Peyer's patch (tissue), 4 donors: Measurements from ENCODE around the gene DENND4B. TPM values are rescaled to one million over a fixed set of nuclear protein-coding genes. Genes with fewer than 3 reads are reported as not detected.
"Not testable (repeated sequence)": the region's sequence is repeated elsewhere in the genome, so short reads cannot be mapped to it uniquely, and the experiment has no call there.

Experiments
- DNase-seq, 3 donors: peaks; one replicate each; pipeline ENCODE4 v3.0.0-alpha.2; 2017 to 2019
- H3K27ac ChIP-seq, 4 donors: fragments of 200-600 bp; sonication (generic); one replicate each; pipeline ENCODE4 v1.5.1; 2016 to 2019
- H3K27me3 ChIP-seq, 2 donors: fragments of 200-600 bp; sonication (generic); one replicate each; pipeline ENCODE4 v1.5.1; 2019
- H3K36me3 ChIP-seq, 3 donors: fragments of 200-600 bp; sonication (generic); one replicate each; pipeline ENCODE4 v1.5.1; 2016 to 2019
- H3K4me1 ChIP-seq, 4 donors: fragments of 200-600 bp; sonication (generic); one replicate each; pipeline ENCODE4 v1.5.1; 2016 to 2019
- H3K4me3 ChIP-seq, 4 donors: fragments of 200-600 bp; sonication (generic); 1 replicate in 3 of 4; 2 replicates in 1 of 4; pipeline ENCODE4 v1.5.1; 2016 to 2019; ENCODE audit warnings: mild to moderate bottlenecking in 1 of 4
- H3K9me3 ChIP-seq, 4 donors: fragments of 200-600 bp; sonication (generic); one replicate each; pipeline ENCODE4 v1.5.1; 2016 to 2019; ENCODE audit warnings: mild to moderate bottlenecking in 1 of 4
- POLR2A ChIP-seq, 2 donors: fragments of 450-650 bp; IDR thresholded peaks; one replicate each; pipeline ENCODE4 v1.5.1; 2017; ENCODE audit warnings: antibody characterized with exemption in 2 of 2, mild to moderate bottlenecking in 2 of 2, moderate library complexity in 2 of 2
- total RNA-seq, 4 donors: library from RNA; depleted of rRNA; stranded (reverse); fragments of >200 nt; gene quantifications; one replicate each; pipeline ENCODE4 v1.1.0, GENCODE V29; 2016
- TF ChIP-seq, protein P1 (sequence below), 6 experiments: fragments of 450-650 bp in 4 of 6; fragments of 200-600 bp in 2 of 6; sonication (generic) in 1 of 6; IDR thresholded peaks; one replicate each; pipeline ENCODE4 v1.5.1; 2017 to 2019; ENCODE audit warnings: antibody characterized with exemption in 6 of 6, mild to moderate bottlenecking in 3 of 6, moderate library complexity in 1 of 6

Gene DENND4B
- total RNA-seq, 4 donors from 2014 or later: 48.2 to 130 (median 91.6) TPM

DNA sequence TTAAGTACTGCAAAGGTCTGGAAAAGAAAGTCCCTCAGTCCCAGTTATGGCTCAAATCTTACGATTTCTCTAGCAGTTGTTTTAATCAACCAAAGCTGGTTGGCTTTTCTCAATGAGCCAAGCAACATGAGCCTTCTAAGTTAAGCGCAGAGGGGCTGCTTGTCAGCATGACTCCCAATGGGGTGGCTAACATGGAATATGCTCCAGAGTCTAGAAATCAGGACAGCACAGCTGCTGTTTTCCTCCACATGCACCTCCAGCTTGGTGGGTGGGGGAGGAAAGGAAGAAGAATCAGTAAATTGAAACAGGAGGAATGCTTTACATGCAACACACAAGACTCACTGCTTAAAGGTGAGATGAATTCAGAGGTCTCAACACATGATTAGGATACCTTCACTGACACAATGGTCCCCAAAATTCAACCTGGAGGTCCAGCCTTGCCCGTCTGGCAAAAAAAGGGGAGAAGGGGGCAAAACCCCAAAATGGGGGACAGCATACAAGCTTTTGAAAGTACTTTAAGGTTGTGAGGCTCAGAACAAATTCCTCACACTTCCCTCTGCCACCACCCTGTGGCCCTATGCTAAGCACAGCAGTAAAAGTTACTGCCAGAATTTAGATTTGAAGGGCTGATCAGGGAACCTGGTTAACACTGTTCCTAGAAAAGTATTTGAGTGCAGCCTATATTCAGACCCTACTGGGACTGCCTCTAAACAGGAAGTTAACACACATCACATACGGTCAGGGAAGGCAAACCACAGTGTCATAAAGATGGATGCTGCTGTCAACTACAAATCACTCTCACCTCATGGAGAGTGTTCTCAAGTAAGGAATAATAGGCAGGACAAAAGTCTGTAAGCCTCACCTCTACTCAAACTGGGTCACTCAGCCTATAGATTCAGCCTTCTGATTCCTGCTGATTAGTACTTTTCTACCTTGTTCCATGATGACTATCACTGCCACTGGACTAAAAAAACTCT is 26.4 kb downstream of the DENND4B start:
- no peak for TF ChIP-seq POLR2A (IDR thresholded peaks at IDR 0.05)
- TF ChIP-seq, protein P1, sequence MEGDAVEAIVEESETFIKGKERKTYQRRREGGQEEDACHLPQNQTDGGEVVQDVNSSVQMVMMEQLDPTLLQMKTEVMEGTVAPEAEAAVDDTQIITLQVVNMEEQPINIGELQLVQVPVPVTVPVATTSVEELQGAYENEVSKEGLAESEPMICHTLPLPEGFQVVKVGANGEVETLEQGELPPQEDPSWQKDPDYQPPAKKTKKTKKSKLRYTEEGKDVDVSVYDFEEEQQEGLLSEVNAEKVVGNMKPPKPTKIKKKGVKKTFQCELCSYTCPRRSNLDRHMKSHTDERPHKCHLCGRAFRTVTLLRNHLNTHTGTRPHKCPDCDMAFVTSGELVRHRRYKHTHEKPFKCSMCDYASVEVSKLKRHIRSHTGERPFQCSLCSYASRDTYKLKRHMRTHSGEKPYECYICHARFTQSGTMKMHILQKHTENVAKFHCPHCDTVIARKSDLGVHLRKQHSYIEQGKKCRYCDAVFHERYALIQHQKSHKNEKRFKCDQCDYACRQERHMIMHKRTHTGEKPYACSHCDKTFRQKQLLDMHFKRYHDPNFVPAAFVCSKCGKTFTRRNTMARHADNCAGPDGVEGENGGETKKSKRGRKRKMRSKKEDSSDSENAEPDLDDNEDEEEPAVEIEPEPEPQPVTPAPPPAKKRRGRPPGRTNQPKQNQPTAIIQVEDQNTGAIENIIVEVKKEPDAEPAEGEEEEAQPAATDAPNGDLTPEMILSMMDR (IDR thresholded peaks at IDR 0.05): peak in 2 of 6 experiments; percentile 10 to 16
- peak overlapping the region in 1 of 4 donors; percentile 83 for H3K4me3 ChIP-seq
- DNase-seq: no peak
- H3K36me3 ChIP-seq: peaks cover 0 to 6% (median 0%) of the 10 kb centered on the region in 3 donors
- H3K27me3 ChIP-seq: no peaks in the 10 kb centered on the region
- H3K9me3 ChIP-seq: no peaks in the 10 kb centered on the region
- peak overlapping the region in 1 of 4 donors; percentile 97 for H3K27ac ChIP-seq
- H3K4me1 ChIP-seq: peaks cover 0 to 37% (median 9%) of the 10 kb centered on the region in 4 donors

DNA sequence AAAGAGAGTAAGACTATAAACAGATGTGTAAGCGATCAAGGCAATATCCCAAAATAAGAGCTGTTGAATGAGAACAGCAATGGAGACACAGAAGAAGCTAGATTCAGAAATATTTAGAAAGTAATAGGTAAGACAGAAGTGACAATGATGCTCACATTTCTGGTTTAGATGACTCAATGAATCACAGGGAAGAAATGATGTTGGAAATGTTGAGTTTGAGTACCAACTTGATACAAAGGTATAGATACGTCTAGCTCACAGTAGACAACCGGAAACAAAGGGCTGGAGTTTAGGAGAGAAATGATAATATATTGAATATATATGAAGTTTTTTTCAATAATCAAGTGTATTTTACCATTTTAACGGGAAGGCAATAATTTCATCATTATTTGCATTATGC is 30.2 kb downstream of the DENND4B start:
- TF ChIP-seq POLR2A (IDR thresholded peaks at IDR 0.05): no peak
- TF ChIP-seq, protein P1 (IDR thresholded peaks at IDR 0.05): no peak
- Histone ChIP-seq H3K9me3 (no peaks in the 10 kb centered on the region), H3K4me1 (peaks cover 0 to 20% (median 5%) of the 10 kb centered on the region in 4 donors), H3K36me3 (peaks cover 0 to 6% (median 0%) of the 10 kb centered on the region in 3 donors), H3K27me3 (no peaks in the 10 kb centered on the region), H3K4me3 (no peak overlapping the region), H3K27ac (no peak overlapping the region)
- DNase-seq: no peak

DNA sequence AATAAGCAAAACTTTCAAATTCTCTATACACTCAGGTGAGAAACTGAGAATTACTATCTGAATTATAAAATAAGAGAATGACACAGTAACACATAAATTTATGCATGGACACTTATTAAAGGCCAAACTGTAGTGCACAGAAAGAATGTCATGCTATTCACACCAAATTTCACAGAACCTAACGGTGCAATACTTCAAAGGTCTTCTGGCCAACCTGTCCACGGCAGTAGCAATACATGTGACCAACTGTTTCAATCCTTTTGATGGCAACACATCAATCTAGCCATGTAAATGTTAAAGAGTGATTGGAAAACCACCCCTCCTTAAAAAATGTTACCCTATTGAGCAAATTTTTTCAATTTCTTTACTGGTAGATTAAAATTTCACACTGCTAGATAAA is 34.2 kb downstream of the DENND4B start:
- Histone ChIP-seq H3K27me3 (no peaks in the 10 kb centered on the region), H3K36me3 (peaks cover 0 to 12% (median 0%) of the 10 kb centered on the region in 3 donors), H3K4me3 (no peak overlapping the region), H3K4me1 (peaks cover 0 to 4% (median 0%) of the 10 kb centered on the region in 4 donors), H3K27ac (no peak overlapping the region), H3K9me3 (no peaks in the 10 kb centered on the region)
- DNase-seq: no peak
- TF ChIP-seq, protein P1 (IDR thresholded peaks at IDR 0.05): no peak
- TF ChIP-seq POLR2A (IDR thresholded peaks at IDR 0.05): no peak

DNA sequence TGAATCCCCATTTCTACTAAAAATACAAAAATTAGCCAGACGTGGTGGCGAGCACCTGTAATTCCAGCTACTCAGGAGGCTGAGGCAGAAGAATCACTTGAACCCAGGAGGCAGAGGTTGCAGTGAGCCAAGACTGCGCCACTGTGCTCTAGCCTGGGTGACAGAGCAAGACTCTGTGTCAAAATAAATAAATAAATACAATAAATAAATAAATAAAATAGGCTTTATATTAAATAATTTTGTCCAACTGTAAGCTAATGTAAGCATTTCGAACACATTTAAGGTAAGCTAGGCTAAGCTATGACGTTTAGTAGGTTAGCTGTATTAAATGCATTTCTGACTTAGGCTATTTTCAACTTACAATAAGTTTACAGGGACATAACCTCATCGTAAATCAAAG is 36.0 kb downstream of the DENND4B start:
- not testable (repeated sequence) for H3K27ac ChIP-seq

DNA sequence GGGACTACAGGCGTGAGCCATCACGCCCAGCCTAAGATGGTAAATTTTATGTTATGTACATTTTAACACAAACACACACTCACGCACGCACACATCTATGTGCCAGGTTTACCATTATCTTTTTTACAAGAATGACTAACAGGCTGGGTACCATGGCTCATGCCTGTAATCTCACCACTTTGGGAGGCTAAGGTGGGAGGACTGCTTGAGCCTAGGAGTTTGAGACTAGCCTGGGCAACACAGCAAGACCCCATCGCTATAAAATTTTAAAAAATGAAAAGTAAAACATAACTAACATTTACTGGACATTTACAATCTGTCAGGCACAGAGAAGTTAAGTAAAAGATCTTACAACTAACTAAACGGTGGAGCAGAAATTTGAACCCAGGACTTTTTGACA is 38.4 kb downstream of the DENND4B start:
- no peak for TF ChIP-seq POLR2A (IDR thresholded peaks at IDR 0.05)
- TF ChIP-seq, protein P1 (IDR thresholded peaks at IDR 0.05): no peak
- peaks cover 0 to 13% (median 0%) of the 10 kb centered on the region in 3 donors for H3K36me3 ChIP-seq
- H3K27ac ChIP-seq: no peak overlapping the region

More for the DNA sequence above, 36.0 kb downstream of the DENND4B start:
- H3K9me3 ChIP-seq, H3K4me3 ChIP-seq, H3K4me1 ChIP-seq, DNase-seq, H3K27me3 ChIP-seq: not testable (repeated sequence)
- H3K36me3 ChIP-seq: peaks cover 0 to 13% (median 0%) of the 10 kb centered on the region in 3 donors

DNA sequence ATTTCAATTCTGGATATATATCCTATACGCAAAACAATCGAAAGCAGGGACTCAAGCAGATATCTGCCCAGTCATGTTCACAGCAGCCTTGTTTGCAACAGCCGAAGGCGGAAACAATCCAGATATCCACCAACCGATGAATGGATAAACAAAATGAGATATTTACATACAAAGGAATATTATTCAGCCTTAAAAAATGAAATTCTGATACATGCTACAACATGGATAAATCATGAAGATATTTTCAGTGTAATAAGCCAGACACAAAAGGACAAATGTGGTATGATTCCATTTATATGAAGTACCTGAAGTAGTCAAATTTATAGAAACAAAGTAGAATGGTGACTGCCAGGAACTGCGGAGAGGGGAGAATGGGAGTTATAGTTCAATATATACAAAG is 39.4 kb downstream of the DENND4B start:
- Histone ChIP-seq H3K4me3 (no peak overlapping the region), H3K9me3 (no peaks in the 10 kb centered on the region), H3K4me1 (no peaks in the 10 kb centered on the region), H3K27me3 (no peaks in the 10 kb centered on the region), H3K36me3 (peaks cover 0 to 13% (median 0%) of the 10 kb centered on the region in 3 donors), H3K27ac (no peak overlapping the region)
- TF ChIP-seq POLR2A (IDR thresholded peaks at IDR 0.05): no peak
- TF ChIP-seq, protein P1 (IDR thresholded peaks at IDR 0.05): no peak
- no peak for DNase-seq

More for the DNA sequence above, 38.4 kb downstream of the DENND4B start:
- Histone ChIP-seq H3K4me3 (no peak overlapping the region), H3K4me1 (no peaks in the 10 kb centered on the region), H3K27me3 (no peaks in the 10 kb centered on the region), H3K9me3 (no peaks in the 10 kb centered on the region)
- no peak for DNase-seq
